ENCODE data around the gene SYT8. TPM values are rescaled to one million over a fixed set of nuclear protein-coding genes. Genes with fewer than 3 reads are reported as not detected.

SYT8 gene
- total and polyA plus RNA-seq, 2 donors (not counting 1 experiment from before 2014, with no cell fraction given): not detected

DNA sequence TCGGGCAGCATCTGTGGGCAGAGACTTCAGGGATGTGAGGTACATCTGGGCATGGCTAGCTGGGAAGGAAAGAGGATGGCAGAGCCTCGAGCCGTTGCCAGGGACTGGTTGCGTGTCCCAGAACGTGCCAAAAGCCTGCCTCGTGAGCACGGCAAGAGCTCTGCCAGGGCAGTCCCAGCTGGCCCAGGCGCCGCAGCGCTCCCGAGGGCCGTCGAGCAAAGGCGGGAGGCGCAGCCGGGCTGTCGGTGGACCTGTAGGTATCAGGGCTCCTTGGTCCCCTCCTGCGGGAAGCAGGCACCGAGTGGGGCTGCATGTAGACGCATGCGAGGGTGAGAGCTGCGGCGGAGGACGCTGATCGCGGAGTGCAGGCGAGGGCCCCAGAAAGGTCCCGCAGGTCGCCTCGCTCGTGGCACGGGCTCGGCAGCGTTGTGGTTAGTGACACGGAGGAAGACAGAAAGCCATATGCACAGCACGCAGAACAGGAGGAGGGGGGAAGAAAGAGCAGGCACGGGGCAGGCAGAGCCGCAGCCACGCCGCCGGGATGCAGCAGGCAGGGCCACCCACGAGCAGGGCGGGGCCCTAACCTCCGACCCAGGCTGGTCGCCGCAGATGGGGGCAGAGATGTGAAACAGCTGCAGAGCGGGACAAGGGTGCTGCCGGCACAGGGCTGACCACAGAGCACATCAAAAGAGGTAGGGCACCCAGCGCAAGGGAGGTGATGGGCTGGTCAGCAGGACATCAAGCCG, 36.1 kb downstream of the SYT8 start:
- TF ChIP-seq, protein P1, sequence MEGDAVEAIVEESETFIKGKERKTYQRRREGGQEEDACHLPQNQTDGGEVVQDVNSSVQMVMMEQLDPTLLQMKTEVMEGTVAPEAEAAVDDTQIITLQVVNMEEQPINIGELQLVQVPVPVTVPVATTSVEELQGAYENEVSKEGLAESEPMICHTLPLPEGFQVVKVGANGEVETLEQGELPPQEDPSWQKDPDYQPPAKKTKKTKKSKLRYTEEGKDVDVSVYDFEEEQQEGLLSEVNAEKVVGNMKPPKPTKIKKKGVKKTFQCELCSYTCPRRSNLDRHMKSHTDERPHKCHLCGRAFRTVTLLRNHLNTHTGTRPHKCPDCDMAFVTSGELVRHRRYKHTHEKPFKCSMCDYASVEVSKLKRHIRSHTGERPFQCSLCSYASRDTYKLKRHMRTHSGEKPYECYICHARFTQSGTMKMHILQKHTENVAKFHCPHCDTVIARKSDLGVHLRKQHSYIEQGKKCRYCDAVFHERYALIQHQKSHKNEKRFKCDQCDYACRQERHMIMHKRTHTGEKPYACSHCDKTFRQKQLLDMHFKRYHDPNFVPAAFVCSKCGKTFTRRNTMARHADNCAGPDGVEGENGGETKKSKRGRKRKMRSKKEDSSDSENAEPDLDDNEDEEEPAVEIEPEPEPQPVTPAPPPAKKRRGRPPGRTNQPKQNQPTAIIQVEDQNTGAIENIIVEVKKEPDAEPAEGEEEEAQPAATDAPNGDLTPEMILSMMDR (IDR thresholded peaks at IDR 0.05): no peak
- no peak for TF ChIP-seq EZH2 (IDR thresholded peaks at IDR 0.05; ENCODE audit: borderline replicate concordance, insufficient read depth, low read depth, low read length, poor library complexity, severe bottlenecking)
- DNase-seq (no peak), ATAC-seq (ENCODE audit: low read depth) (no peak)
- H3K27me3 Mint-ChIP-seq: no peaks in the 10 kb centered on the region
- no peaks in the 10 kb centered on the region for H3K9me3 Mint-ChIP-seq (ENCODE audit: insufficient read depth)
- Histone ChIP-seq H3K9me3 (ENCODE audit: control extremely low read depth in 1 of 3, control insufficient read depth in 2 of 3, insufficient read depth in 1 of 3, low read length in 2 of 3) (no peaks in the 10 kb centered on the region), H3K36me3 (replicated peaks in 1 of 2; ENCODE audit: control extremely low read depth in 1 of 2, control insufficient read depth in 1 of 2, extremely low read depth in 1 of 2, insufficient read depth in 2 of 2, low read length in 1 of 2) (peaks cover 0 to 31% of the 10 kb centered on the region in 2 experiments), H3K27ac (ENCODE audit: low read length in 2 of 2) (no peak overlapping the region), H3K4me2 (replicated peaks; ENCODE audit: low read depth, low read length, poor library complexity, severe bottlenecking) (peak overlapping the region; percentile 32), H4K20me1 (ENCODE audit: control insufficient read depth, insufficient read depth, low read length, poor library complexity, severe bottlenecking) (peaks cover 100% of the 10 kb centered on the region), H3K79me2 (ENCODE audit: control insufficient read depth, insufficient read depth, low read length) (peaks cover 99% of the 10 kb centered on the region), H2AFZ (ENCODE audit: insufficient read depth, low read depth, low read length, poor library complexity, severe bottlenecking) (no peak overlapping the region), H3K4me3 (ENCODE audit: control extremely low read depth in 1 of 5, extremely low read depth in 1 of 5, insufficient read depth in 1 of 5, low read depth in 2 of 5, low read length in 4 of 5) (no peak overlapping the region), H3K4me1 (ENCODE audit: control insufficient read depth in 2 of 2, insufficient read depth in 2 of 2, low read length in 2 of 2) (peaks cover 35 to 81% of the 10 kb centered on the region in 2 donors), H3K27me3 (replicated peaks in 1 of 4; ENCODE audit: control extremely low read depth in 1 of 4, control insufficient read depth in 3 of 4, insufficient read depth in 4 of 4, low read length in 3 of 4) (no peaks in the 10 kb centered on the region), H3K9ac (ENCODE audit: low read length) (no peak overlapping the region)
- POLR2A ChIA-PET: no interaction called here
- peaks cover 63% of the 10 kb centered on the region for H3K4me1 Mint-ChIP-seq
- intact Hi-C loops (cut with micrococcal nuclease): no loop called here
- H3K27ac Mint-ChIP-seq: no peak overlapping the region
- WGBS (ENCODE audit: insufficient coverage): 85% methylated on average over 47 of the region's 50 CpGs
- CTCF ChIA-PET: interaction anchor here (1.0 to 2.0 kb wide), 4 partner anchors 11 to 281 kb away, joined by 3 to 6 read pairs (median 3); no protein-coding TSS in a partner anchor
- H3K4me3 Mint-ChIP-seq: peak overlapping the region; percentile 52

- ATAC-seq (ENCODE audit: low read depth): no peak
- no peak overlapping the region for H2AFZ ChIP-seq (ENCODE audit: insufficient read depth, low read depth, low read length, poor library complexity, severe bottlenecking)
- H3K9ac ChIP-seq (ENCODE audit: low read length): no peak overlapping the region
- no peaks in the 10 kb centered on the region for H3K27me3 ChIP-seq (replicated peaks in 1 of 4; ENCODE audit: control extremely low read depth in 1 of 4, control insufficient read depth in 3 of 4, insufficient read depth in 4 of 4, low read length in 3 of 4)
- Mint-ChIP-seq H3K9me3 (ENCODE audit: insufficient read depth) (no peaks in the 10 kb centered on the region), H3K27ac (no peak overlapping the region), H3K4me3 (no peak overlapping the region), H3K4me1 (peaks cover 64% of the 10 kb centered on the region), H3K27me3 (no peaks in the 10 kb centered on the region)
- ChIA-PET POLR2A (no interaction called here), CTCF (no interaction called here)
- no peak overlapping the region for H3K27ac ChIP-seq (ENCODE audit: low read length in 2 of 2)
- peaks cover 0 to 27% of the 10 kb centered on the region in 2 experiments for H3K36me3 ChIP-seq (replicated peaks in 1 of 2; ENCODE audit: control extremely low read depth in 1 of 2, control insufficient read depth in 1 of 2, extremely low read depth in 1 of 2, insufficient read depth in 2 of 2, low read length in 1 of 2)
- H3K9me3 ChIP-seq (ENCODE audit: control extremely low read depth in 1 of 3, control insufficient read depth in 2 of 3, insufficient read depth in 1 of 3, low read length in 2 of 3): no peaks in the 10 kb centered on the region
- 95% methylated on average over 13 of the region's 15 CpGs for WGBS (ENCODE audit: insufficient coverage)
- no peak overlapping the region for H3K4me3 ChIP-seq (ENCODE audit: control extremely low read depth in 1 of 5, extremely low read depth in 1 of 5, insufficient read depth in 1 of 5, low read depth in 2 of 5, low read length in 4 of 5)
- intact Hi-C loops (cut with micrococcal nuclease): no loop called here
- peaks cover 100% of the 10 kb centered on the region for H4K20me1 ChIP-seq (ENCODE audit: control insufficient read depth, insufficient read depth, low read length, poor library complexity, severe bottlenecking)
- peaks cover 40 to 86% of the 10 kb centered on the region in 2 donors for H3K4me1 ChIP-seq (ENCODE audit: control insufficient read depth in 2 of 2, insufficient read depth in 2 of 2, low read length in 2 of 2)
- H3K4me2 ChIP-seq (replicated peaks; ENCODE audit: low read depth, low read length, poor library complexity, severe bottlenecking): peak overlapping the region; percentile 32
- no peak for DNase-seq
- peaks cover 99% of the 10 kb centered on the region for H3K79me2 ChIP-seq (ENCODE audit: control insufficient read depth, insufficient read depth, low read length)
- TF ChIP-seq EZH2 (IDR thresholded peaks at IDR 0.05; ENCODE audit: borderline replicate concordance, insufficient read depth, low read depth, low read length, poor library complexity, severe bottlenecking): no peak
These were observed 36.7 kb downstream of the SYT8 start for GRCh38 chr11:1871531-1871930.

All from B cell (primary cell).